GM10248 (cell line): ENCODE data around the gene LANCL1.
"Not testable (repeated sequence)": the region's sequence is repeated elsewhere in the genome, so short reads cannot be mapped to it uniquely, and the experiment has no call there.

Experiments used
- CTCF ChIA-PET: fragments of 300-600 bp; sonication (Branson Sonifier 250); formaldehyde crosslinking; extraction: SDS; loops from one replicate; lab custom pipeline; 2021; ENCODE audit warnings: antibody characterized with exemption; lab: Yijun Ruan, JAX
- POLR2A ChIA-PET: fragments of 350-650 bp; sonication (Branson Sonifier 250); formaldehyde crosslinking; extraction: SDS; loops from one replicate; lab custom pipeline; 2020; ENCODE audit warnings: antibody characterized with exemption; lab: Yijun Ruan, JAX
- DNase-seq: peaks from one replicate; pipeline ENCODE4 v3.0.0; 2012; ENCODE audit errors: extremely low spot score
- CTCF ChIP-seq: IDR thresholded peaks from 2 replicates; pipeline ENCODE4 v1.5.1; 2012; ENCODE audit warnings: mild to moderate bottlenecking, low read depth; ENCODE audit errors: extremely low read depth, missing control alignments, control extremely low read depth

Gene LANCL1

GRCh38 chr2:210456571-210456970 is 20.0 kb downstream of the LANCL1 start:
- DNase-seq: no peak
- TF ChIP-seq CTCF: no peak
- POLR2A ChIA-PET: no interaction called here
- CTCF ChIA-PET: no interaction called here

- POLR2A ChIA-PET: no interaction called here
Observed at GRCh38 chr2:210454336-210454735, 22.2 kb downstream of the LANCL1 start.

GRCh38 chr2:210452194-210452593 is 24.4 kb downstream of the LANCL1 start:
- POLR2A ChIA-PET: no interaction called here

More at GRCh38 chr2:210454336-210454735, 22.2 kb downstream of the LANCL1 start:
- CTCF ChIA-PET: interaction anchor here (1.5 kb wide), 1 partner anchor 9 kb away, joined by 5 read pairs; no protein-coding TSS in a partner anchor
- DNase-seq: no peak
- no peak for TF ChIP-seq CTCF

DNA sequence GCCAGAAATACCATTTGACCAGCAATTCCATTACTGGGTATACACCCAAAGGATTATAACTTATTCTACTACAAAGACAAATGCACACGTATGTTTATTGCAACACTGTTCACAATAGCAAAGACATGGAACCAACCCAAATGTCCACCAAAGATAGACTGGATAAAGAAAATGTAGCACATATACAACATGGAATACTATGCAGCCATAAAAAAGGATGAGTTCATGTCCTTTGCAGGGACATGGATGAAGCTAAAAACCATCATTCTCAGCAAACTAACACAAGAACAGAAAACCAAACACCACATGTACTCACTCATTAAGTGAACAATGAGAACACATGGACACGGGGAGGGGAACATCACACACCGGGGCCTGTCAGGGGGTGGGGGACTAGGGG is 25.6 kb downstream of the LANCL1 start:
- DNase-seq, POLR2A ChIA-PET, CTCF ChIA-PET: not testable (repeated sequence)

More at GRCh38 chr2:210452194-210452593, 24.4 kb downstream of the LANCL1 start:
- no peak for TF ChIP-seq CTCF
- DNase-seq: no peak
- CTCF ChIA-PET: no interaction called here

- ChIA-PET CTCF (interaction anchor here (1.3 to 2.4 kb wide), 3 partner anchors 8 to 58 kb away, joined by 3 to 9 read pairs (median 5); no protein-coding TSS in a partner anchor), POLR2A (no interaction called here)
- no peak for DNase-seq
- TF ChIP-seq CTCF: no peak
Observed at GRCh38 chr2:210445732-210446131, 30.8 kb downstream of the LANCL1 start.

- CTCF ChIA-PET: interaction anchor here (1.3 to 1.6 kb wide), 2 partner anchors 8 to 13 kb away, joined by 3 to 5 read pairs; no protein-coding TSS in a partner anchor
- peak; percentile 58 for TF ChIP-seq CTCF
- DNase-seq: peak; percentile 17
- POLR2A ChIA-PET: no interaction called here
Observed at GRCh38 chr2:210445116-210445707, 31.3 kb downstream of the LANCL1 start.

- CTCF ChIA-PET: no interaction called here
- no peak for TF ChIP-seq CTCF
- DNase-seq: no peak
- POLR2A ChIA-PET: no interaction called here
Observed at GRCh38 chr2:210443527-210443926, 33.0 kb downstream of the LANCL1 start.
